ENCODE results near the gene ST6GALNAC6. TPM values are rescaled to one million over a fixed set of nuclear protein-coding genes. Genes with fewer than 3 reads are reported as not detected.

The ST6GALNAC6 gene
- total RNA-seq, 1 donor from 2014 or later: 14.3 TPM

- H3K9me3 ChIP-seq (ENCODE audit: low read depth): no peaks in the 10 kb centered on the region
- no peaks in the 10 kb centered on the region for H3K36me3 ChIP-seq
- Mint-ChIP-seq H3K9me3 (no peaks in the 10 kb centered on the region), H3K4me3 (no peak overlapping the region), H3K4me1 (peaks cover 34% of the 10 kb centered on the region), H3K27me3 (ENCODE audit: insufficient read depth, low read depth) (peaks cover 10% of the 10 kb centered on the region), H3K36me3 (no peaks in the 10 kb centered on the region), H3K27ac (no peak overlapping the region)
- DNase-seq (ENCODE audit: low spot score): no peak
- no peak overlapping the region for H3K4me2 ChIP-seq
- peaks cover 19% of the 10 kb centered on the region for H3K4me1 ChIP-seq
- peaks cover 21% of the 10 kb centered on the region for H3F3A ChIP-seq (ENCODE audit: low read depth)
- H3K27ac ChIP-seq: no peak overlapping the region
- H4K20me1 ChIP-seq (ENCODE audit: low read depth): no peaks in the 10 kb centered on the region
- H3K27me3 ChIP-seq: no peaks in the 10 kb centered on the region
- H3K4me3 ChIP-seq: no peak overlapping the region
- no peak overlapping the region for H3K9ac ChIP-seq
- H2AFZ ChIP-seq (replicated peaks): no peak overlapping the region
- TF ChIP-seq CTCF (IDR thresholded peaks at IDR 0.05) (no peak), EZH2phosphoT487 (IDR thresholded peaks at IDR 0.05) (no peak), EZH2 (IDR thresholded peaks at IDR 0.05) (no peak)
- H3K79me2 ChIP-seq (ENCODE audit: low read depth): no peaks in the 10 kb centered on the region
Observed at GRCh38 chr9:127880143-127880542, 19.3 kb downstream of the ST6GALNAC6 start.

- Histone ChIP-seq H3K79me2 (ENCODE audit: low read depth) (no peaks in the 10 kb centered on the region), H3F3A (ENCODE audit: low read depth) (peaks cover 21% of the 10 kb centered on the region), H3K9me3 (ENCODE audit: low read depth) (no peaks in the 10 kb centered on the region), H3K27me3 (no peaks in the 10 kb centered on the region), H3K36me3 (no peaks in the 10 kb centered on the region), H3K4me1 (peaks cover 19% of the 10 kb centered on the region), H2AFZ (replicated peaks) (no peak overlapping the region), H3K4me3 (no peak overlapping the region), H3K9ac (no peak overlapping the region), H3K4me2 (peak overlapping the region; percentile 79), H4K20me1 (ENCODE audit: low read depth) (no peaks in the 10 kb centered on the region), H3K27ac (no peak overlapping the region)
- TF ChIP-seq EZH2phosphoT487 (IDR thresholded peaks at IDR 0.05): no peak
- TF ChIP-seq EZH2 (IDR thresholded peaks at IDR 0.05): no peak
- no peak for TF ChIP-seq CTCF (IDR thresholded peaks at IDR 0.05)
- no peak for DNase-seq (ENCODE audit: low spot score)
- H3K9me3 Mint-ChIP-seq: no peaks in the 10 kb centered on the region
- H3K36me3 Mint-ChIP-seq: no peaks in the 10 kb centered on the region
- H3K4me1 Mint-ChIP-seq: peaks cover 37% of the 10 kb centered on the region
- H3K4me3 Mint-ChIP-seq: peak overlapping the region; percentile 79
- H3K27me3 Mint-ChIP-seq (ENCODE audit: insufficient read depth, low read depth): peaks cover 10% of the 10 kb centered on the region
- H3K27ac Mint-ChIP-seq: peak overlapping the region; percentile 18
Observed at GRCh38 chr9:127878652-127879390, 20.6 kb downstream of the ST6GALNAC6 start.

- Mint-ChIP-seq H3K27me3 (ENCODE audit: insufficient read depth, low read depth) (peaks cover 10% of the 10 kb centered on the region), H3K27ac (peak overlapping the region; percentile 18), H3K4me3 (peak overlapping the region; percentile 79), H3K4me1 (peaks cover 40% of the 10 kb centered on the region), H3K9me3 (no peaks in the 10 kb centered on the region), H3K36me3 (no peaks in the 10 kb centered on the region)
- DNase-seq (ENCODE audit: low spot score): peak; percentile 84
- H3K79me2 ChIP-seq (ENCODE audit: low read depth): no peaks in the 10 kb centered on the region
- H2AFZ ChIP-seq (replicated peaks): peak overlapping the region; percentile 86
- TF ChIP-seq CTCF (IDR thresholded peaks at IDR 0.05): no peak
- TF ChIP-seq EZH2 (IDR thresholded peaks at IDR 0.05): no peak
- TF ChIP-seq EZH2phosphoT487 (IDR thresholded peaks at IDR 0.05): no peak
- H3K27ac ChIP-seq: no peak overlapping the region
- H4K20me1 ChIP-seq (ENCODE audit: low read depth): no peaks in the 10 kb centered on the region
- peak overlapping the region; percentile 41 for H3K4me3 ChIP-seq
- H3F3A ChIP-seq (ENCODE audit: low read depth): peaks cover 21% of the 10 kb centered on the region
- H3K9ac ChIP-seq: no peak overlapping the region
- H3K9me3 ChIP-seq (ENCODE audit: low read depth): no peaks in the 10 kb centered on the region
- H3K27me3 ChIP-seq: no peaks in the 10 kb centered on the region
- H3K4me1 ChIP-seq: peaks cover 19% of the 10 kb centered on the region
- peak overlapping the region; percentile 79 for H3K4me2 ChIP-seq
- no peaks in the 10 kb centered on the region for H3K36me3 ChIP-seq
Observed at GRCh38 chr9:127878001-127878651, 21.3 kb downstream of the ST6GALNAC6 start.

All from neural progenitor cell (in vitro differentiated cells).